Transverse colon (tissue), 4 donors: Measurements from ENCODE around the gene C1QL2. TPM values are rescaled to one million over a fixed set of nuclear protein-coding genes. Genes with fewer than 3 reads are reported as not detected.

ENCODE experiments used
- DNase-seq: peaks from one replicate; pipeline ENCODE4 v3.0.0-alpha.2; 2019
- H3K27ac ChIP-seq, 4 donors: fragments of 200-600 bp; sonication (generic); 2 replicates each; pipeline ENCODE4 v1.5.1; 2016 to 2018; ENCODE audit warnings: inconsistent platforms in 4 of 4
- H3K27me3 ChIP-seq: fragments of 200-600 bp; sonication (generic); 2 replicates; pipeline ENCODE4 v1.5.1; 2017; ENCODE audit warnings: inconsistent platforms
- H3K36me3 ChIP-seq, 4 donors: fragments of 200-600 bp; sonication (generic); 2 replicates each; pipeline ENCODE4 v1.5.1; 2017 to 2019; ENCODE audit warnings: inconsistent platforms in 4 of 4
- H3K4me1 ChIP-seq, 4 donors: fragments of 200-600 bp; sonication (generic); 2 replicates each; pipeline ENCODE4 v1.5.1; 2017 to 2020; ENCODE audit warnings: inconsistent platforms in 4 of 4
- H3K4me3 ChIP-seq, 4 donors: fragments of 200-600 bp; sonication (generic); 1 replicate in 1 of 4; 2 replicates in 3 of 4; pipeline versions ENCODE4 v1.5.1 to v1.6.1; 2017 to 2019; ENCODE audit warnings: inconsistent platforms in 4 of 4
- H3K9me3 ChIP-seq, 2 donors: fragments of 200-600 bp; sonication (generic); 2 replicates each; pipeline ENCODE4 v1.5.1; 2017 to 2019; ENCODE audit warnings: inconsistent platforms in 2 of 2
- CTCF ChIP-seq, 5 experiments: fragments of 200-600 bp in 3 of 5; fragments of 450-650 bp in 2 of 5; sonication (generic) in 3 of 5; IDR thresholded peaks; 1 replicate in 2 of 5; 2 replicates in 3 of 5; pipeline ENCODE4 v1.5.1; 2016 to 2017; ENCODE audit warnings: antibody characterized with exemption in 5 of 5, inconsistent platforms in 3 of 5, mild to moderate bottlenecking in 2 of 5, moderate library complexity in 1 of 5
- EP300 ChIP-seq: sonication (generic); formaldehyde crosslinking; IDR thresholded peaks from one replicate; pipeline ENCODE4 v1.6.1; 2017; ENCODE audit warnings: antibody characterized with exemption, low read depth
- POLR2A ChIP-seq: fragments of 450-650 bp; IDR thresholded peaks from one replicate; pipeline ENCODE4 v1.6.1; 2016; ENCODE audit warnings: antibody characterized with exemption, mild to moderate bottlenecking, moderate library complexity
- POLR2AphosphoS5 ChIP-seq, 3 donors: sonication (generic); formaldehyde crosslinking; IDR thresholded peaks; one replicate each; pipeline ENCODE4 v1.6.1; 2016; ENCODE audit warnings: antibody characterized with exemption in 3 of 3
- WGBS, 2 donors: methylation state at CpG; one replicate each; pipeline ENCODE4 v1.1.5; 2018; ENCODE audit warnings: low coverage in 1 of 2; 5-methylcytosine and 5-hydroxymethylcytosine counted together
- in situ Hi-C, 4 donors: fragments of 200-750 bp; cut with MboI; loops; one replicate each; pipeline versions ENCODE4 v1.15.0 to v1.15.1; 2017; ENCODE audit warnings: low sequenced_read_pairs in 3 of 4, low pct_ligation_motif_present in 1 of 4, low pct_unique_long_range_greater_than_20kb in 1 of 4
- intact Hi-C: fragments of 100-400 bp; cut with DNase I; formaldehyde crosslinking; loops from one replicate; pipeline ENCODE4 v1.15.1; 2023; ENCODE audit warnings: low total_unique reads
- small RNA-seq, 4 donors: library from RNA; depleted of rRNA; stranded (forward); fragments of <200 nt; gene quantifications; one replicate each; pipeline ENCODE3, GENCODE V24; 2016
- total RNA-seq, 4 donors: library from RNA; depleted of rRNA; stranded (reverse); fragments of >200 nt; gene quantifications; one replicate each; pipeline ENCODE4 v1.1.0, GENCODE V29; 2016

C1QL2 gene
- total RNA-seq, 4 donors from 2014 or later: not detected

- no peak for DNase-seq
- 26 to 73% methylated on average over 2 to 3 of the region's 3 CpGs for WGBS, 2 donors
- peaks cover 12% of the 10 kb centered on the region for H3K27me3 ChIP-seq
- no peak overlapping the region for H3K27ac ChIP-seq
- TF ChIP-seq POLR2AphosphoS5 (IDR thresholded peaks at IDR 0.05) (no peak), POLR2A (no peak), CTCF (IDR thresholded peaks at IDR 0.05) (no peak), EP300 (no peak)
- H3K4me3 ChIP-seq: no peak overlapping the region
- H3K4me1 ChIP-seq: no peaks in the 10 kb centered on the region
- peaks cover 0 to 3% of the 10 kb centered on the region in 2 donors for H3K9me3 ChIP-seq
- intact Hi-C loops: no loop called here
- H3K36me3 ChIP-seq: no peaks in the 10 kb centered on the region
- in situ Hi-C loops: no loop called here
Observed at GRCh38 chr2:119109866-119110265, 48.7 kb downstream of the C1QL2 start.

DNA sequence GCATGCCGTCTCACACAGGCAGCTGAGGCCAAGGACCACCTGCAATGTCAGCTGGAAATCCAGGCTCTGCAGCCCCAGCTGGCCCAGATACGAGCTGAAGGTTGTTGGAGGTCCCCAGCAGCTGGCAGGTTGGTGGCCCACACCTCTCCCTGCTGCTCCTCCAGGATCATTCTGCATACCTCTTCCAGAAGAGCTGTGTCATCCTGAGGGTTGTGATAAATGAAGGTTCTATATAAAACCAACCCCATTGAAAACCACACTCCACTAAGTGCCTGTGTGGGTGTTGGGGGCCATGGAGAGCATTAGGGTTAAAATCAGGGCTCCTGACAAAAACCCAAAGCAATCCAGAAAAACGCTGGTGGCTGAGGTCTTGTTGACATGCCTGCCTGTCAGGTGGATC, 50.4 kb downstream of the C1QL2 start:
- no peak overlapping the region for H3K4me3 ChIP-seq
- peaks cover 0 to 3% of the 10 kb centered on the region in 2 donors for H3K9me3 ChIP-seq
- in situ Hi-C loops (no loop called here), intact Hi-C loops (no loop called here)
- H3K27ac ChIP-seq: no peak overlapping the region
- H3K36me3 ChIP-seq: no peaks in the 10 kb centered on the region
- DNase-seq: no peak
- H3K27me3 ChIP-seq: peaks cover 4% of the 10 kb centered on the region
- no peaks in the 10 kb centered on the region for H3K4me1 ChIP-seq
- 50 to 52% methylated on average over 1 to 3 of the region's 3 CpGs for WGBS, 2 donors
- TF ChIP-seq EP300 (no peak), POLR2AphosphoS5 (IDR thresholded peaks at IDR 0.05) (no peak), CTCF (IDR thresholded peaks at IDR 0.05) (no peak), POLR2A (no peak)

GRCh38 chr2:119106301-119106897, 52.2 kb downstream of the C1QL2 start:
- peak; percentile 24 for DNase-seq
- no peaks in the 10 kb centered on the region for H3K27me3 ChIP-seq
- peaks cover 0 to 3% of the 10 kb centered on the region in 2 donors for H3K9me3 ChIP-seq
- intact Hi-C loops (no loop called here), in situ Hi-C loops (no loop called here)
- no peak overlapping the region for H3K27ac ChIP-seq
- H3K4me3 ChIP-seq: no peak overlapping the region
- no peaks in the 10 kb centered on the region for H3K36me3 ChIP-seq
- TF ChIP-seq POLR2A (no peak), CTCF (IDR thresholded peaks at IDR 0.05) (no peak), POLR2AphosphoS5 (IDR thresholded peaks at IDR 0.05) (no peak), EP300 (no peak)
- WGBS, 2 donors: 27 to 33% methylated on average over 4 to 5 of the region's 5 CpGs
- no peaks in the 10 kb centered on the region for H3K4me1 ChIP-seq

Small RNAs within 50 kb of the gene (small RNA-seq; reads per million reads assigned to genes)
- 0 reads per million in 4 donors for gene RN7SL468P

Other genes starting within 250 kb of the C1QL2 start
- 10 to 100 TPM in 1 of 4 donors, 1 to 10 TPM in 3; 1.9 to 47.0 (median 4.4) TPM for gene MARCO, start 216.6 kb downstream of the C1QL2 start, total RNA-seq
- 10 to 100 TPM; 23.3 to 54.3 (median 37.6) TPM for gene STEAP3, start 65.1 kb upstream of the C1QL2 start, total RNA-seq
- gene C2orf76, start 208.1 kb upstream of the C1QL2 start, total RNA-seq: 10 to 100 TPM in 1 of 4 donors, 1 to 10 TPM in 1, not detected in 2; 2.9 to 11.3 TPM
- 100 to 1,000 TPM in 2 of 4 donors, 10 to 100 TPM in 2; 33.8 to 212 (median 149) TPM for gene DBI, start 208.2 kb upstream of the C1QL2 start, total RNA-seq